Measurements from ENCODE around the gene LRWD1. TPM values are rescaled to one million over a fixed set of nuclear protein-coding genes. Genes with fewer than 3 reads are reported as not detected.

LRWD1 gene
- total and polyA plus RNA-seq, 2 of the 13 experiments (the other 11 are each of a cell fraction or from before 2014, with no cell fraction given), result 8.5 to 16.3 TPM

DNA sequence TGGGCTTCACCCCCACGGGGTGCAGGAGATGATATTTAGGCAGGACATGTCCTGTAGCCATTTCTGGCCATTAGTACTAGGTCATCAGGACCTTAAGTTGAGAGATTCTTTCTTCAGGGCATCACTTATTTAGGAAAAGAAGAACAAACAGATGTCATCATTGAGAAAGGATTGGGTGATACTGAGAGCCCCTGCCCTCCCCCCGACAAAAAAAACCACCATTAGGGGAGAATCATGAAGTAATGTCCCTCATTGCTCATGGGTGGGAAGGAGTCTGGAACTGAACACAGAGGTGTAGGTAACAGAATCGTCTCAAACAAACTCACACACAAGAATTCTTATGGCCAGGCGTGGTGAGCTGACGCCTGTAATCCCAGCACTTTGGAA, 37.8 kb upstream of the LRWD1 start:
- no peak overlapping the region for H2AFZ ChIP-seq (ENCODE audit: low read length)
- no peaks in the 10 kb centered on the region for H3K79me2 ChIP-seq (ENCODE audit: insufficient read depth, low read length)
- H3K4me3 ChIP-seq (replicated peaks in 1 of 3; ENCODE audit: insufficient read depth in 1 of 3, low read depth in 2 of 3, low read length in 3 of 3), result no peak overlapping the region
- ATAC-seq (no peak), FAIRE-seq (no peak), DNase-seq (ENCODE audit: low spot score) (no peak)
- BruUV-seq (replicated peaks), result no TSS peak
- no peaks in the 10 kb centered on the region for H3K27me3 ChIP-seq (ENCODE audit: control insufficient read depth in 1 of 2, insufficient read depth in 2 of 2, low read length in 2 of 2)
- H3K9ac ChIP-seq (ENCODE audit: insufficient read depth, low read depth, low read length), result no peak overlapping the region
- no peak for TF ChIP-seq GMEB1 (CRISPR knock-in tag; IDR thresholded peaks at IDR 0.05; ENCODE audit: borderline replicate concordance)
- WGBS (ENCODE audit: low lambda C conversion rate), result 98% methylated on average over 5 of the region's 5 CpGs
- CTCF ChIA-PET (ENCODE audit: low intra/inter-chr PET ratio, low total read pairs), result no interaction called here
- no peak overlapping the region for H3K27ac ChIP-seq (ENCODE audit: extremely low read length, insufficient read depth, low read length)
- H4K20me1 ChIP-seq (ENCODE audit: insufficient read depth, low read length), result no peaks in the 10 kb centered on the region
- intact Hi-C loops (cut with micrococcal nuclease; ENCODE audit: unreplicated experiment) (no loop called here), in situ Hi-C loops (cut with HindIII; ENCODE audit: extremely low pct_ligation_motif_present, low pct_unique_long_range_greater_than_20kb) (no loop called here)
- no peak overlapping the region for H3K4me2 ChIP-seq (ENCODE audit: low read depth, low read length)
- H3K36me3 ChIP-seq (replicated peaks in 1 of 2; ENCODE audit: control insufficient read depth in 1 of 2, insufficient read depth in 2 of 2, low read length in 2 of 2), result peaks cover 17 to 44% of the 10 kb centered on the region in 2 experiments; a peak in 4 of 5 replicates
- H3K9me3 ChIP-seq (ENCODE audit: low read length), result no peaks in the 10 kb centered on the region
- POLR2A ChIA-PET, result no interaction called here
- H3K4me1 ChIP-seq (ENCODE audit: insufficient read depth, low read length), result peaks cover 12% of the 10 kb centered on the region

DNA sequence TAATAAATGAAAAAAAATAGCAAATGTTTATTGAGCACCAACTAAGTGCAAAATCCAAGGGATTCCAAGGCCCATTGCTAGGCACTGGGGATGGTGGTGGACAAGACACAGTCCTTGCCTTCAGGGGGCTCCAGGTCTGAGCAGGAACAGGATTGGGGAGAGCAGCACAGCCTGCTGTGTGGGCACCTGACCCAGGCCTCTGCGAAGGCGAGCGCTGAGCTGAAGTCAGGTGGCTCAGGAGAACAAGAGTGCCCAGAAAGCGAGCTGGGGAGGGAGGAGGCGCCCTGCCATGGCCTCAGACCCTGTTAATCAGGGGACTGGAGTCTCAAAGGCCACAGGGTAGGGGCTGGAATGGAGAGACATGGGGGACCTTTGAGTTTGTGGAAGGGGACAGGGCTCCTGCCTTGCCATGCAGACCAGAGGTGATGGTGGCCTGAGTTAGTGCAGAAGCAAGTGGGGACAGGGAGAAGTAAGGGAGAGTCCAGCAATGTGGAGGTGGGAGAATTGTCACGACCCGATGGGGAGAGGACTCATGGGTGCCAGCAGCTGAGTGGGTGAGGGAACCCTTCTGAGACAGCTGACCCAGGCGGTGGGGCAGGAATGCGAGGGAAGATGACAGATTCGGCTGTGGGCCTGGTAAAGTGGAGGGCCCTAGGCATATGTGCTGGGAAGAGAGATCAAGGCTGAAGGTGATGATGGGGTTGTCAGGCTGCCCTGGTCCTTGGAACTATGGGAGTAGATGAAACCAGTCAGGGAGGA, 35.5 kb upstream of the LRWD1 start:
- H3K27ac ChIP-seq (ENCODE audit: extremely low read length, insufficient read depth, low read length), result no peak overlapping the region
- H3K4me1 ChIP-seq (ENCODE audit: insufficient read depth, low read length), result peaks cover 26% of the 10 kb centered on the region
- no peaks in the 10 kb centered on the region for H4K20me1 ChIP-seq (ENCODE audit: insufficient read depth, low read length)
- H3K36me3 ChIP-seq (replicated peaks in 1 of 2; ENCODE audit: control insufficient read depth in 1 of 2, insufficient read depth in 2 of 2, low read length in 2 of 2), result peaks cover 12 to 30% of the 10 kb centered on the region in 2 experiments; a peak in 4 of 5 replicates
- H2AFZ ChIP-seq (ENCODE audit: low read length), result no peak overlapping the region
- H3K79me2 ChIP-seq (ENCODE audit: insufficient read depth, low read length), result no peaks in the 10 kb centered on the region
- intact Hi-C loops (cut with micrococcal nuclease; ENCODE audit: unreplicated experiment) (no loop called here), in situ Hi-C loops (cut with HindIII; ENCODE audit: extremely low pct_ligation_motif_present, low pct_unique_long_range_greater_than_20kb) (no loop called here)
- ChIA-PET CTCF (ENCODE audit: low intra/inter-chr PET ratio, low total read pairs) (no interaction called here), POLR2A (no interaction called here)
- H3K4me2 ChIP-seq (ENCODE audit: low read depth, low read length), result no peak overlapping the region
- 91% methylated on average over 10 of the region's 10 CpGs for WGBS (ENCODE audit: low lambda C conversion rate)
- DNase-seq (ENCODE audit: low spot score) (no peak), ATAC-seq (no peak), FAIRE-seq (no peak)
- TF ChIP-seq RBM22 (optimal IDR thresholded peaks at IDR 0.05; ENCODE audit: low read length), result peak; percentile 77
- TF ChIP-seq AGO2 (optimal IDR thresholded peaks at IDR 0.05; ENCODE audit: low read depth, low read length), result peak; percentile 49
- TF ChIP-seq POLR2G (IDR thresholded peaks at IDR 0.05; ENCODE audit: low read depth, low read length), result peak; percentile 47; the same call in 1 of the 2 replicates
- 0 out of 2 replicates have a peak, but pooled peaks have one; percentile 59 for TF ChIP-seq ZC3H13 (CRISPR knock-in tag; IDR thresholded peaks at IDR 0.05)
- no peak for TF ChIP-seq FOXK1 (CRISPR knock-in tag; IDR thresholded peaks at IDR 0.05; ENCODE audit: borderline replicate concordance, low read depth)
- TF ChIP-seq ZBTB21 (CRISPR knock-in tag; IDR thresholded peaks at IDR 0.05), result no peak
- H3K27me3 ChIP-seq (ENCODE audit: control insufficient read depth in 1 of 2, insufficient read depth in 2 of 2, low read length in 2 of 2), result no peaks in the 10 kb centered on the region
- no TSS peak for BruUV-seq (replicated peaks)
- H3K4me3 ChIP-seq (replicated peaks in 1 of 3; ENCODE audit: insufficient read depth in 1 of 3, low read depth in 2 of 3, low read length in 3 of 3), result no peak overlapping the region
- no peak overlapping the region for H3K9ac ChIP-seq (ENCODE audit: insufficient read depth, low read depth, low read length)
- no peaks in the 10 kb centered on the region for H3K9me3 ChIP-seq (ENCODE audit: low read length)
